Stimulated activated naive CD8-positive, alpha-beta T cell treated with anti-CD3 and anti-CD28 coated beads, Interleukin-15, Interleukin-2, amounts not matched to agents 100 U/mL and 50 U/mL, for 24 hours (primary cell): ENCODE data around the gene MYBPC2.

Experiments used
- ATAC-seq: fragments of 150-1000 bp; cut with Tn5 transposase; one replicate; pipeline ENCODE4 v1.10.0; 2021
- DNase-seq: peaks from one replicate; pipeline ENCODE4 v3.0.0; 2021

The MYBPC2 gene

GRCh38 chr19:50481351-50482149, 48.9 kb downstream of the MYBPC2 start:
- DNase-seq = no peak
- no peak for ATAC-seq

DNA sequence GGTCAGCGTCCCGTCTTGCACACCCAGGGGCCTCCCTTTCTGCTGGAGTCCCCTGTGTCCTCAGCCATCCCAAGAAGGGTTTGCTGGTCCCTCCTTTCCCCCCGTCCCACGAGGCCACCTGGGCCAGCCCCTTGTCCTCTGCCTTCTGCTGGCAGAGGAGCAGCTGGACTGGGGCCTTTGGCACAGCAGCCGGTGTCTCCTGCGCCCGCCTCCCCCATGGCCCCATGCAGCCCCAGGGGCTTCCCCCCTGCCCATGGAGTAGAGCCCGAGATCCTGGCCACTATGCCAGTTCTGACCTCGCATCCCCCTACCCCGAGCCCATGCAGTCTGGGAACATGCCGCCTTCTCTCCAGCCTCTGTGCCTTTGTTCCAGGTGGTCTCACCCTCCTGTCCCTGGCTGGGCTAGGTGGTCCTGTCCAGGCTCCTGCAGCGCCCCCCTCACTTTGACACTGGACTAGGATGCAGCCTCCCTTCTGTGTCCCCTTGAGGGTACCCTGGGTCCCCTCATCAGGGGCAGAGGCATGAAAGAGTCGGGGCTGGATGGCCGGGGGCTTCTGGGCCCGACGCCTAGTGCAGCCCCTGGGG, 49.7 kb downstream of the MYBPC2 start:
- DNase-seq (no peak), ATAC-seq (no peak)

DNA sequence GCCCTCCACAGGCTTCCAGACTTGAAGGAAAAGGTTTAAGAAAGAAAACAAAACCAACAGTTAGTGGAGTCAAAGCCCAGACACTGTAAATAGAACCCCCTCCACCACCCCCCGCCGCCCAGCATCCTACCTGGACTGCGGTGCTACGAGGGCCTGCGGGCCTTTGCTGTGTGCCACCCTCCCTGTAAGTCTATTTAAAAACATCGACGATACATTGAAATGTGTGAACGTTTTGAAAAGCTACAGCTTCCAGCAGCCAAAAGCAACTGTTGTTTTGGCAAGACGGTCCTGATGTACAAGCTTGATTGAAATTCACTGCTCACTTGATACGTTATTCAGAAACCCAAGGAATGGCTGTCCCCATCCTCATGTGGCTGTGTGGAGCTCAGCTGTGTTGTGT, 50.2 kb downstream of the MYBPC2 start:
- no peak for ATAC-seq

DNA sequence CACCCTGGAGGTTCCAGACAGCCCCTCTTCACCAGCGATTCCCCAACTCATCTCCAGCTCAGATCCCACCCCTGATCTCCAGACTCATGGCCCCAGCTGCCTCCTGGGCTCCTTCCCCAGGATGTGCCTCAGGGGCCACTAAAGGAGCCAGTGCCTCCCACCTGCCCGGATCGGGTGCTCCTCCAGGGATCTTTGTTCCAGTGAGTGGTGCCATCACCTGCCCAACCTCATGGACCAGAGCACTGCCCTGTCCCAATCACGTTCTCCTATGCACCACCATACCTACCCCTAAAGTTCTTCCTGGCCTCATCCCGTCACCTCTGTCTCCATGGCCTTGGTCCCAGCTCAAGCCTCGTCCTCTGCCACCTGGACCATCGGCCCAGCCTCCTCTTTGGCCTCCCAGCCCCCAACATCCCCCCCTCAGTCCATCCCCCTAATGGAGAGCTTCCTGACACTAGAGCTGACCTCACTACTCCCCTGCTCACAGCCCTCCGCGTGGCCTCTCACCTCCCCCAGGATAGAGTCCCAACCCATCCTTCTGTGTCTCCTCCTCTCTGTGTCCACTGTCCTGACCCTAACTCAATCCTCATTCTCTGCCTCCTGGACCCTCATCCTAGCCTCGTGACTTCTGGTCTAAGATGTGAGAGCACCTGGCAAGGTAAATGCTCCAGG, 52.7 kb downstream of the MYBPC2 start:
- ATAC-seq (no peak), DNase-seq (no peak)

More for the DNA sequence above, 50.2 kb downstream of the MYBPC2 start:
- DNase-seq = no peak

DNA sequence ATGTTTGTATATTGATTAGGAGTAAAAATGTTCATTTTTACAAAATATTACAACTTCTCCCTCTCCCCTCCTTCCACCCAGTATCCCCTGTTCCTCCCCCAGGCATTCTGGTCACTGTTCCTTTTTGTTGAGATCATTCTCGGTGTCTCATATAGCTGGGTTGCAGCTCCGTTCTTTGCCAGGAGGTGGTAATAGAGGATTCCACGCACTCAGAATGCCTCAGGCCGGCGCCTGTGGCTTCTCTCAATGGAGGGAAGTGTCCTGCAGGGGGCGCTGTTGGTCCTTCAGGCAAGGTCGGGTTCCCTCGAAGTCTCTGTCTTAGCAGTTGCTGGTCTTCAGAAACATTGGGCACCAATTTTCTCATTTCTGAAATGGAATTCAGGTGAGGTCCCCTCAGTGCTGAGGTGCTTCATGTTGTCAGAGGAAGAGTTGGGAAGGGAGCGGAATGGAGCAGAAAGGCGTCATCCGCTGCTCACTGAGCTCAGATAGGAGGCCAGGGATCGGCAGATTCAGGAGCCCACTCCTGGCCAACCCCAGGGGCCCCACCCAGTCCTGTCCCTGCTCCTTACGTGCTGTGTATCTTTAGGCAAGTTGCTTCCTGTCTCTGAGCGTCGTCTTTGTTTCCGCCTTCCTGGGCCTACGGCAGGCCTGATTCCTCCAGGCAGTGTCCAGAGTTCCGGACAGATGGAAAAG, 54.3 kb downstream of the MYBPC2 start:
- peak; percentile 77 for DNase-seq

GRCh38 chr19:50488389-50489194, 55.9 kb downstream of the MYBPC2 start:
- DNase-seq (no peak), ATAC-seq (no peak)

More for the DNA sequence above, 54.3 kb downstream of the MYBPC2 start:
- ATAC-seq = no peak

DNA sequence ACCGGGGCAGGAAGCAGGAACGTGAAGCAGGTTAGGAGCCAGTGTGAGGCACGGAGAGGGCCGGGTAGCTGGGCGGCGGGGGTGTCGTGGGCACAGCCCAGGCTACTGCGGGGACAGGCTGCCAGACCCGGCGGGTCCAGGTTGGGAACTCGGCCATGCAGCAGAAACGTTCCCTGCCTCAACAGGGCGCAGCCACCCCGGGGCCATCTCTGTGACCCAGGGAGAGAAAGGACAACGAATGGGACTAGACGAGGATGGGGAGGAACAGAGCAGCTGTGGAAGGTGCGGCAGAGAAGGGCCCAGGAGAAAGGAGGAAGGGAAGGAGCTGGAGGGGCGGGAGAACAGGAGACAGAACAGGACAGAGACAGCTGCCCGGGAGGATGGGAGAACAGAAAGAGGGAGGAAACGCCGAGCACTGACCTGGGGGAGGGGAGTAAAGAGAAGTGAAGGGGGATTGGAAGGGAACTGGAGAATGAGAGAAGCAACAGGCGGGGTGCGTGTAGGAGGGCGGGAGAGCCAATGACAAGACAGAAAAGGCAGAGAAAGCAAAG, 56.8 kb downstream of the MYBPC2 start:
- DNase-seq (no peak), ATAC-seq (no peak)

DNA sequence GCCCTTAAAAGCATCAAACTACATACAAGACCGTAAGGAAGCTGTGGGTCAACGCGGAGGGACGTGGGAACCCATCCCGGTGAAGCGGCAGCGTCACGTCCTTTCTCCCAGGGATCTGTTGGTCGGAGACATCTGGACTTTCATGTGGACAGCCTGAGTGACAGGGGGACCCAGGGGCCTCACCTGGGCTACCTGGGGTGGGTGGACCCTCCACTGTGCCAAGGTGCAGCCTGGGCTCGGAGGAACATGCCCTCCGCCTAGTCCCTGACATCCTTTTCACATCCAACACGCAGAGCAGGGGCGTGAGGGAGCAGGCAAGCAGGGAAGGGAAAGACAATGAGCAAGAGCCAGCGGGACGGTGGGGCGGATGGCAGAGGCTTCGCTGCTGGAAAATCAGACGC, 57.7 kb downstream of the MYBPC2 start:
- no peak for DNase-seq
- ATAC-seq = no peak

DNA sequence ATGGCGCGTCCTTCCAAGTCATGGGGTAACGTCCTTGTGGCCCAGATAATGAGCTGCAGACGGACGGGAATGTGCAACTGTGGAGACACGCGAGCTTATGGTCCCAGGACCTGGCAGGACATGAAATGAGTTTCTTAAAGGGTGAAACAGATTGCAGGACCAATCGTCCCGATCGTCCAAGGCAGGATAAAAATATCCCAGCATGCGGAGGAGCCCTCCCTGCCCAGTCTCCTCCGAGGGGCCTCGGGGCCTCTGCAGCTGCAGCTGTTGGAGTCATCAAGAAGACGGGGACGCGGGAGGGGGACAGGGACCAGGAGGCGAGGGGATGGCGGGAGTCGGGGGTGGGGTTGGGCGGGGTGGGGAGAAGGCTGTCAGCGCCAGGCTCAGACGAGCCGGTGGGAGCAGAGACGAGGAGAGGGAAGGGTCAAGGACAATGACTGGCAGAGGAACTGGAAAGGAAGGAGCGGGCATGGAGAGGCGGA, 58.3 kb downstream of the MYBPC2 start:
- no peak for DNase-seq
- no peak for ATAC-seq

DNA sequence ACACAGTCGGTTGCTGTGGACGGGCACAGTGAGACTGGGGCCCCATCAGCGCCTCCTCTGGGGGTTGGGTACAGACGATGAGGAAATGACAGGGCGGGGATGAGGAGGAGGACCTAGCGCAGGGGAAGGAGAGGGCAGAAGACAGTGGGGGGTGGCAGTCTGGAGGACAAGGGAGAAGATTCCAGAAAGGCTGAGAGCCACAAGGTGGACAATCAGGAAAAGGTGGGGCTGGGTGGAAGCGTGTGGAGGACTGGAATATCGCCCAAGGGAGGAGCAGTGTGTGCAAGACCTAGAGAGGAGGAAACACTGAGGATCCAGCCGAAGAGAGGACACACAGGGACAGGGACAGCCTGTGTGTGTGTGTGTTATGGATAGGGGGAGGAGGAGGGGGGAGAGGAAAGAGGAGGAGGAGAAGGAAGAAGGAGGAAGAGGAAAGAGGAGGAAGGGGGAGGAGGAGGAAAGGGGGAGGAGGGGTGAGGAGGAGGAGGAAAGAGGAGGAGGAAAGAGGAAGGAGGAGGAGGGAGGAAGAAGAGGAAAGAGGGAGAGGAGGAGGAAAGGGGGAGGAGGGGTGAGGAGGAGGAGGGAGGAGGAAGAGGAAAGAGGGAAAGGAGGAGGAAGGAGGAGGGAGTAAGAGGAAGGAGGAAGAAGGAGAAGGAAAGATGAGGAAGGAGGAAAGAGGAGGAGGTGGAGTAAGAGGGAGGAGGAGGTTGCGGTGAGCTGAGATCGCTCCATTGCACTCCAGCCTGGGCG, 59.8 kb downstream of the MYBPC2 start:
- ATAC-seq = peak; percentile 92
- peak; percentile 63 for DNase-seq

GRCh38 chr19:50493171-50493570, 60.5 kb downstream of the MYBPC2 start:
- ATAC-seq (no peak), DNase-seq (no peak)

DNA sequence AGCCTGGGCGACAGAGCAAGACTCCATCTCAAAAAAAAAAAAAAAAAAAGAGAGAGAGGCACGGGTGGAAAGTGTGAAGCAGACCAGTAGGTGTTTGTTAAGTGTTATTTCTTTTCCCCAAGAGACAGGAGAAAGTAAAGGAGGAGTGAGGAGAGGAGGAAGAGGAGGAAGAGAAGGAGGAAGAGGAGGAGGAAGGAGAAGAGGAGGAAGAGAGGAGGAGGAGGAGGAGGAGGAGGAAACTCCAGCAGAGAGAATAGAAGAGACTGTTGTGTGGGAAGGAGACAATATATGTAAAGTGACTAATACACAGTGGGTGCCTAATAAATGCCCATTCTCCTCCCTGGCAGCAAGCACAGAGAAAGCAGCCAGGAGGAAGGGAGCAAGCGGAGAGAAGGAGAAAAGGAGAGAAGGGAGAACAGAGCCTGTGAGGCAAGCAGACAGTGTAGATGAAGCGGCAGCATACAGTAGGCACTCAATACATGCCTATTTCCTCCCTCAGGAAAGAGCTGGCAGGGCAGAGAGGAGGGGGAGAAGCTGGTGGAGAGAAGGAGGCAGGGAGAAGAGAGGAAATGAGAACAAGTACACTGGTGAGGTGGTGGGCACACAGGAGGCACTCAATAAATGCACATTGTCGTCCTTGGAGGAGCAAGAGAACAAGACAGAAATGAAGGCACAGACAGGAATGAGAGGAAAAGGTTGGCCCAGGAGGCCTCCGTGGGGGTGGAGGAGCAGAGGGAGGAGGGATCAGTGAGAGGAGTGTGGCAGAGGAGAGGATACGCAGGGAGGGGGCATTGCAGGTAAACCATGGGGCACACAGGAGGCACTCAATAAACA, 61.7 kb downstream of the MYBPC2 start:
- no peak for ATAC-seq
- no peak for DNase-seq

DNA sequence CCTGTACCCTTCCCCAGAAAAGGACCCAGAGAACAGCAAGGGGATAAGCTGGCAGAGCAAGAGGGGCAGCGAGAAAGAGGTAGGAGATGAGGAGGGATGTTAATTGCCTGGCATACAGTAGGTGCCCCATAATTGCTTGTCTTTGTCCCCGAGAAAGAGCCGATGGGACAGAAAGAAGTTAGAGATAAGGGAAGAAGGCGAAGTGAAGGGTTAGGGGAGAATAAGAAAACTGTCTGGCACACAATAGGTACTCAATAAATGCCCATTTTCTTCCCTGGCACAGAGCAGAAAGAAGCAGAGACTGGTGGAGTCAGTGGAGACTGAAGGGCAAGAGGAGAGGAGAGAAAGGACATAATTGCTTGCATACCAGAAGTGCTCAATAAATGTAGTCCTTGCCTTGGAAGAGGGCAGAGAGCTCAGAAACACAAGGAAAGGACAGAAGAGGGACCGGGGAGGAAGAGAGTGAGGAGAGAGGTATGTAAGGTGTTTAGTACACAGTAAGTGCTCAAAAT, 62.4 kb downstream of the MYBPC2 start:
- ATAC-seq (no peak), DNase-seq (no peak)

GRCh38 chr19:50496189-50497021, 63.7 kb downstream of the MYBPC2 start:
- DNase-seq = no peak
- no peak for ATAC-seq

DNA sequence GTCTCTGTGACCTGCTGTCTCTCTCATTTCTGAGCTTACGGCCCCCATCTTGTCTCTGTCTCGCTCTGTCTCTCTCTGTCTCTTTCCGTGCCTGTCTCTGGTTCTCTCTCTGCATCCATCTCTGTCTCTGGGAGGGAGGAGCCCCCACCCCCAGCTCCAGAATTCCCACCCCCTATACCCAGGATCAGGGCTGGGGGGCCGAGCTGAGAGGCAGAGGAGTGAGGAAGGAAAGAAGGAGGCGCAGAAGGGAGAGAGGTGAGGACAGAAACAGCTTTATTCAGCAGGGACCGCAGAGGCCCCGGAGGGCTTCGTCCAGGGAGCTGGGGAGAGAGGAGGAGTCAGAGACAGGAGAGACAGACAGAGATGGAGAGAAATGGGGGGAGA, 64.3 kb downstream of the MYBPC2 start:
- ATAC-seq = no peak
- no peak for DNase-seq

DNA sequence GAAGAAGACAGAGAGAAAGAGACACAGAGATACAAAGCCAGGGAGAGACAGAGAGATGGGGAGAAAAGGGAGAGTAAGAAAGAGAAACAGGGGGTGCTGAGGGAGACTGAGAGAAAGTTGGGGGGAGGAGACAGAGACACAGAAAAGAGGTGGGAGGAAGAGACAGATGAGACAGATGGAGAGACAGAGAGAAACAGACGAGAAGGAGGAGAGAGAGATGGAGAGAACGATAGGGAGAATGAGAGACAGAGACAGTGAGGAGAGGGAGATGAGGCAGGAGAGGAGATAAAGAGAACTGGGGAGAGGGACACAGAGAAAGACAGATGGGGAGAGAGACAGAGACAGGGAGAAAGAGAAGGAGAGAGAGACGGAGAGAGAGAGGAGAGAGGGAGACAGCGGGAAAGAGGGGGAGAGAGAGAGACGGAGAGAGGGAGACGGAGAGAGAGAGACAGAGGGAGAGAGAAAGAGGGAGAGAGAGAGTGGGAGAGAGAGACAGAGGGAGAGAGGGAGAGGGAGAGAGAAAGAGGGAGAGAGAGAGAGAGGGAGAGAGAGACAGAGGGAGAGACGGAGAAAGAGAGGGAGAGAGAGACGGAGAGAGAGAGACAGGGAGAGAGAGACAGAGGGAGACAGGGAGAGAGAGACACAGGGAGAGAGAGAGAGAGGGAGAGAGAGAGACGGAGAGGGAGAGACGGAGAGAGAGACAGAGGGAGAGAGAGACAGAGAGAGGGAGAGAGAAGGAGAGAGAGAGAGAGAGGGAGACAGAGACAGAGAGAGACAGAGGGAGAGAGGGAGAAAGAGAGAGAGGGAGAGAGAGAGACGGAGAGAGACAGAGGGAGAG, 65.7 kb downstream of the MYBPC2 start:
- ATAC-seq (no peak), DNase-seq (no peak)

DNA sequence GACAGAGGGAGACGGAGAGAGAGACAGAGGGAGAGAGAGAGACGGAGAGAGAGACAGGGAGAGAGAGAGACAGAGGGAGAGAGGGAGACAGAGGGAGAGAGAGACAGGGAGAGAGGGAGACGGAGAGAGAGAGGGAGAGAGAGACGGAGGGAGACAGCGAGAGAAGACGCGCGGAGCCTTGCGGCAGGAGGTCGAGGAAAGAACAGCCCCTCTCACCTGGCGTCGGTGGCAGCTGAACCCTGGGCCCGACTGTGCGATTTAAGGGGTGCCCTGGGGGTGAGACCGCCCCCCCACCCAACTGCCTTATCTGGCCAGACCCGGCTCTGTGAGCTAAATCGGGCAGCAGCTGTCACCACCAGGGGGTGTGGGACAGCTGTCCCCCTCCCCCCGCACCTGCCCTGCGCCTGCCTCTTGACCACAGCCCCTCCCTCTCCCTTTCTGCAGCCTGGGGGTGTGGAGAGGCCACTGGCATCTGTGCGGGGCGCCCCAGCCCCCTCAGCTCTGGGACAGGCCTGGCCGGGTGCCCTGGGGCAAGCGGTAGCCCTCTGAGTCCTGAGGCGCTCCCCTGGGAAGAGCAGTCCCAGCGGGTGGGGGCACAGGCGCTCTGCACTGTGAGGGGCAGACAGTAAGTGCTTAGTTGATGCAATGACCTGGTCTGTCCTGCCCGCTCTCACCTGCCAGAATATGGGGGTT, 67.5 kb downstream of the MYBPC2 start:
- no peak for DNase-seq
- peak; percentile 45 for ATAC-seq
